ENCODE data around the gene SLC39A11.
"Not testable (repeated sequence)": the region's sequence is repeated elsewhere in the genome, so short reads cannot be mapped to it uniquely, and the experiment has no call there.

The SLC39A11 gene

GRCh38 chr17:73092523-73093135 is at the start of gene SLC39A11:
SLC39A11 (minus strand) TSS chr17:73092688; CDS start chr17:73088764, 3,924 bp downstream.
- DNase-seq, result peak; percentile 97 to 98

DNA sequence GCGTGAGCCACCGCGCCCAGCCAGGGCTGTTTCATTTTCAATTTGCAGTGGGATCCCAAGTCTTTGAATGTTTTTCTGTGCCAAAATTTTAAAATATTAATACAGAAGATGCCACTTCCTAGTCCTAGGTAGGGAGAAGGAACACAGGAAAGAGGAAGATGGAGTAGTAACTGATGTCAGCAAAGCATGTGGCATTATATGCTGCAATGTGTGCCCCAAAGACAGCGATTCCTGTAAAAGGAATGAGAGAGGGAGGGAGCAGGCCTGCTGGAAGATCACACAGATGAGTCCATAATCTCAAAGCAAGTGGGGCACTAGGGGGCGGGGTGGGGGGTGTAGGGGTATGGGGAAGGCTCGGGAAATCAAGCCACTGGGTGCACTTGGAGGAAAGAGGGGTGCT is 48.9 kb upstream of the SLC39A11 start:
- DNase-seq, result no peak

- DNase-seq, result no peak
Observed at GRCh38 chr17:73140566-73140965, 48.1 kb upstream of the SLC39A11 start.

DNA sequence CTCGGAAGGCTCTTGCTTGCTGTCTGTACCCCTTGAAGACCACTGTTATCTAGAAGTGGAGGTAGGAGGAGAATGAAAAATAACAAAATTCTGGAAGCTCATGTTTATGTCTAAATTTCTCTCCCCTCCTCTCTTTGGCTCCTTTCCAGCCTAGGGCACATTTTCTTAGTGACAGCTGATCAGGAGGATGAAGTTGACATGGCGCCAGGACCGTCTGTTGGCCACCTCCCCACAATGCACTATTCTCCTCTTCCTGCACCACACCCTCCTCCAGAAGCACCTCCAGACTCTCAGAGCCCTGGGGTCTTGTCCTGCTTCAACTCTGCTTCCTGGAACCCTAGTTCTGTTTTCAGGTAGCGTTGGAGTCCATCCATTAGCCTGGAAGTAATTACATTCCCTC is 46.8 kb upstream of the SLC39A11 start:
- DNase-seq, result no peak

DNA sequence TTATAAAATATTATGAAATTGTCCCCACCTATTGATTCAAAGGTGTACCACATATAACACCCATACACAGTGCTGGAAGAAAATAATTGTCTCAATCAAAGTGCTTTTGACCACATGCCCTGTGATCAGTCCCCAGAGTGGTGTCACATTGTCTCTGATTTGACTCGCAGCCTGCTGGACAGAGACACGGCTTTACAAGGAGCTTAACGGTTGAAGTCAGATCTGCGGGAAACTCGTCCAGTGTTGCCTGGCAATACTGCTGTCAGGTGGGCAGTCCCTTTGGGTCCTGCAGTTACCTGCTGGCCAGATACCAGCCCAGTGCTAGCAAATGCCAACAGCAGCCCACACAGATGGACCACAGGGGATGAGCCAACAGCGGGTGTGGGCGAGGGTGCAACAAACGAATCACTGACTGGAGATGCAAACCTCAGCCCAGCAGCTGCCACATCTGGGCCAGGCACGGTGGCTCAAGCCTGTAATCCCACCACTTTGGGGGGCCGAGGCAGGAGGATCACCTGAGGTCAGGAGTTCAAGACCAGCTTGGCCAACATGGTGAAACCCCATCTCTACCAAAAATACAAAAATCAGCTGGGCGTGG is 46.2 kb upstream of the SLC39A11 start:
- no peak for DNase-seq

- no peak for DNase-seq
Observed at GRCh38 chr17:73137376-73137775, 44.9 kb upstream of the SLC39A11 start.

DNA sequence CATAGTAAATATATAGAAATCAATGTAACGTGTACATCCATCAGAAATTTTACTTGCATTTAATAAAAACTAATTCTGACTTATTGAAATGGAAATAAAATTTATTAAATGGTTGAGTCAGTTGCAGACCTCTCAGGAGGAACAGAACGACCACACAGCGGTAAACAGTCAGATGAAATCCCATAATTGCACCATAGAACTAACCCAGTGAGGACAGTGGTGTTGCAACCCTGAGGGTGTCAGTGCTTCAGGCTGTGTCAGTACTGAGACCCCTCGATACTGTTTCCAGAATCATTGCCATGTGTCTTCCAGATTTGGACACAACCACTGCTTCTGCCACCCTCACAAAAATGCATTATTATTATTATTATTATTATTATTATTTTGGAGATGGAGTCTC is 43.3 kb upstream of the SLC39A11 start:
- DNase-seq, result no peak

DNA sequence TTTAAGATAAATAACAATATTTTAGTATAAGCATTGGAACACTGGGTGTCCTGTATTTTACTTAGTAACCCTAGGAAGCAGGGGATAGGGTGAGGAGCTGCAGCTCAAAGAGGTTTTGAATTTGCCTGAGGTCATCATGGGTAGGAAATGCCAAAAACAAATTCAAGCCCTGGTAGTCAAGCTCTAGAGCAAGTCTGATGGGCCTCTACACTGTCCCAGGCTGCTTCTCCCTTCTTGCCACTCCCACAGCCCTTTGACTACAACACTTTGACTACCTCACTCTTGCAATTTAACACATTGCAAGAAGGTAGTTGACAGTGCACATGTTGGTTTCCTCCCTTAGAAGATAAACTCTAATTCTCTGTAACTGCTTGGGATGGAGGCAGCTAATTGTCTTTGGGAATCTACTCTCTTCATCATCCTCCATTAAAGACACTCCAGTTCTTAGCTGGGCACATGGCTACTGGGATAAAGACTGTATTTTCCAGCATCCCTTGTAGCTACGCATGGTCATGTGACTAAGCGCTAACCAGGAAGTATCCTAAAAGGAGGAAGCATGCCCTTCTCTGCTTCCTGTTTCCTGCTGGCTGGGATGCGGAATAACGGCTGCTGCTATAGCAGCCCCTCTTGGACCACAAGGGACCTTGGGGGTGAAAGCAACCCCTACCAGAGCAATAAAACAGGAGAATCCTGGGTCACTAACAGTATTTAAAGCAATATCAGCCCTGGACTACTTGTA is 41.6 kb upstream of the SLC39A11 start:
- DNase-seq, result no peak

DNA sequence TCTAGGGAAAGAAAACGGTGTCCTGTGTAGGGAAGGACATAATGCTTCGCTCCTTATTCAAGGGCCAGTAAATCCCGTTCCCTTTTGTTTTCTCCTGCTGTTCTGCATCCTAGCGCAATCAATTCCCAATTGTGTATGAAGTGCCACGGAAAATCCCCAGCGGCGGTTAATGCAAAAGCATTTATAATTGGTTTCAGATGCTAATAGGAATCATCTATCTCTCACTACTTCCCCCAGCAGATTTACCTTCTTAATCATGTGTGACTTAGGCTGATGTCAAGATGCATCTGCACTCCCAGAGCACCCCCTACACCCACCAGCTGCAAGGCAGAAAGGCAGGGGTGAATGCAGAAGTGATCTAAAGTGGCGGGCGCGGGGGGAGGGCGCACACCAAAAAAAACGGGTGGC is 39.6 kb upstream of the SLC39A11 start:
- DNase-seq, result no peak

GRCh38 chr17:73131439-73131838 is 39.0 kb upstream of the SLC39A11 start:
- DNase-seq, result not testable (repeated sequence)

GRCh38 chr17:73130977-73131376 is 38.5 kb upstream of the SLC39A11 start:
- DNase-seq, result no peak

- DNase-seq, result no peak
Observed at GRCh38 chr17:73128496-73128895, 36.0 kb upstream of the SLC39A11 start.

- no peak for DNase-seq
Observed at GRCh38 chr17:73126716-73127473, 34.4 kb upstream of the SLC39A11 start.

- DNase-seq, result no peak
Observed at GRCh38 chr17:73123606-73124320, 31.3 kb upstream of the SLC39A11 start.

DNA sequence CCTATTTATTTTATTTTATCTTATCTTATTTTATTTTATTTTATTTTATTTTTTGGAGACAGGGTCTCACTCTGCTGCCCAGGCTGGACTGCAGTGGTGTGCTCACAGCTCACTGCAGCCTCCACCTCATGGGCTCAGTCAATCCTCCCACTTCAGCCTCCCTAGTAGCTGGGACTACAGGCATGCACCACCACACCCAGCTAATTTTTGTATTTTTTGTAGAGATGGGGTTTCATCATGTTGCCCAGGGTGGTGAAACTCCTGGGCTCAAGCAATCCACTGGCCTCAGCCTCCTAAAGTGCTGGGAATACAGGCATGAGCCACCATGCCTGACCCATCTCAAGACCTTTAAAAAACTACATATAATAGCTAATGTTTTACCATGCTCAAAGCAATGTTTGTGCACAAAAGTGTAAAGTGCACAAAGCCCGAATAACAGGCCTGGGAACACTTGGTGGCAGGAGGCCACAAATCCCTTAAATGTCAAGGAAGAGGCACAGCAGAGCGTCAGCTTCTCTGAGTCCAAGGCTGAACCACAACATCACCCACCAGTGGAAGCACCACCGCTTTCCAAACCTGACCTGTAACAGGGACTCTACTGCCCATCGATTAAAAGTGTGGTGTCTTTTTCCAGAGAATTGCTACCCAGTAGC is 30.6 kb upstream of the SLC39A11 start:
- DNase-seq, result no peak

DNA sequence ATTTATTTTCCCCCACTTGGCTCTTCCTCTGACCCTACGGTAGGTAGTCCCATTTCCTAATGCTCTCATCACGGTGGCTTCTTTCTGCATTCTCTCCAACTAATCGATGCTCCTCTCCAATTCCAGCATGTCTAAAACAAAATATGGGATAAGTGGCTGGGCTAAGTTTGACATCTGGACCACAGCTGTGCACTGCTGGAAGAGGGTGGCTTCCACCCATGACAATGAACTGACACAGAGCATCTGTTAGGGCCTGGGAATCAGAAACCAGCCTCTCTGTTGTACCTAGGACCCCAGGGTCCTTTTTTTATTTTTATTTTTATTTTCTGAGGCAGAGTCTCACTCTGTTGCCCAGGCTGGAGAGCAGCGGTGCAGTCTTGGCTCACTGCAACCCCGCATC is 29.0 kb upstream of the SLC39A11 start:
- no peak for DNase-seq

DNA sequence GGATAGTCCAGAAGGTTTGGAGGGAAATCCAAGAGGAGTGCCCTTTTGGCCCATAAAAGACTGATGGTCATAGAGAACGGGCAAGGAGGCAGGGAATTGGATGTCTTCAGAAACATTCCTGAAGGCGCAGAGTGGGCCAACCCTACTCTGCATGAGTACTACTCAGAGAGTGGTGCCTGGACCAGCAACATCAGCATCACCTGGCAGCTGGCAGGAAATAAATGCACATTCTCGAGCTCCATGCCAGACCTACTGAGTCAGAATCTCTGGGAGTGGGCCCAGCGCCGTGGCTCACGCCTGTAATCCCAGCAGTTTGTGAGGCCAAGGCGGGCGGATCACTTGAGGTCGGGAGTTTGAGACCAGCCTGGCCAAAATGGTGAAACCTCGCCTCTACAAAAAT is 27.1 kb upstream of the SLC39A11 start:
- no peak for DNase-seq

DNA sequence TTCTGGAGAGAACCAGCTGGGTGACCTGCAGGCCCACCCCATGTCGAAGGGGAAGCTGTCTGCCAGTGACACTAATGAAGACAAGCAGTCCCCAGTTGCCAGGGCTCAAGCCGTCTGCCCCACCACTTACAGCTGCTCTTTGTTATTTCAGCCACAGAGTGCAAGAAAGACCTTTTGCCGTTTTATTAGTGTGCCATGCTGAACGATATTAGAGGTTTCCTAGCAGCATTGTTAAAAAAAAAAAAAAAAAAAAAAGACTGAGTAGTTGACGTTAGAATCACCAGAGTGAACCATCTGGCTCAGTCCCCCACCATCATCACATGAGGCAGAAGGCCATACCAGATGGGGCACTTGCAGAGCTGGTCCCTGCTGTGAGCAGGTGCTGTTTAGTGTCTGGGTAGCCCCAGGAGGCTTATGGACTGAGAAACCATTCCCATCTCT is 26.5 kb upstream of the SLC39A11 start:
- peak in 1 of 2 experiments; percentile 26 for DNase-seq

DNA sequence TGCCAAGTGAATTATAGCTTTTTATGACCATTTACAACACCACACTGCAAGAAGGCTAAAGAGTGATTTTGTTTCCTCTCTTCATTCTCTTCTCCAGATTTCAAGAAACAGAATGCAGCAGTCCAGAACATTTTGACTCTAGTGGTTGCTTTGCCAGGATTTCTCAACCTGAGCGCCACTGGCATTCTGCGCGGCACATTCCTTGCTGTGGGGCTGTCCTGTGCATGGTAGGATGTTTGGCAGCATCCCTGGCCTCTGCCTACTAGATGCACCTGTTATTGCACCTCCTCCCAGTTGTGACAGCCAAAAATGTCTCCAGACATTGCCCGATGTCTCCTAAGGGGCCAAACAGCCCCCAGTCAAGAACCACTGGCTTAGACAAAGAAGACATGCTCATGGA is 25.7 kb upstream of the SLC39A11 start:
- DNase-seq, result no peak

- no peak for DNase-seq
Observed at GRCh38 chr17:73112246-73112645, 19.8 kb upstream of the SLC39A11 start.

GRCh38 chr17:73111386-73111785 is 18.9 kb upstream of the SLC39A11 start:
- no peak for DNase-seq

- DNase-seq, result no peak
Observed at GRCh38 chr17:73107191-73107590, 14.7 kb upstream of the SLC39A11 start.
